SK-N-SH (cell line): ENCODE data around the gene FDPS.

Source experiments
- ELF1 ChIP-seq: IDR thresholded peaks from 2 replicates; pipeline ENCODE4 v1.4.0; 2012
- EZH2phosphoT487 ChIP-seq: fragments of 200-600 bp; sonication (generic); IDR thresholded peaks from 2 replicates; pipeline ENCODE4 v1.6.1; 2017; ENCODE audit warnings: low read depth, mixed run types, mild to moderate bottlenecking, antibody characterized with exemption, moderate library complexity, borderline replicate concordance
- GABPA ChIP-seq: IDR thresholded peaks from 2 replicates; pipeline ENCODE4 v1.4.0; 2012; ENCODE audit warnings: low read depth, mild to moderate bottlenecking
- JUND ChIP-seq: IDR thresholded peaks from 2 replicates; pipeline ENCODE4 v1.4.0; 2012
- NFIC ChIP-seq: IDR thresholded peaks from 2 replicates; pipeline ENCODE4 v1.4.0; 2012; ENCODE audit warnings: borderline replicate concordance
- TCF12 ChIP-seq: IDR thresholded peaks from 2 replicates; pipeline ENCODE4 v1.4.0; 2012
- TF ChIP-seq, protein P1 (sequence below): fragments of 200-600 bp; sonication (generic); IDR thresholded peaks from 2 replicates; pipeline ENCODE4 v1.6.1; 2017; ENCODE audit warnings: antibody characterized with exemption, mild to moderate bottlenecking, moderate library complexity
- TF ChIP-seq, protein P2 (sequence below): fragments of 150-350 bp; IDR thresholded peaks from 2 replicates; pipeline ENCODE4 v1.6.1; 2017; ENCODE audit warnings: antibody characterized with exemption, low read length, low read depth, borderline replicate concordance
- TF ChIP-seq, protein P3 (sequence below): IDR thresholded peaks from 2 replicates; pipeline ENCODE4 v1.4.0; 2012; ENCODE audit warnings: low read depth
- TF ChIP-seq, protein P4 (sequence below): IDR thresholded peaks from 2 replicates; pipeline ENCODE4 v1.4.0; 2012; ENCODE audit warnings: low read depth, borderline replicate concordance

DNA sequence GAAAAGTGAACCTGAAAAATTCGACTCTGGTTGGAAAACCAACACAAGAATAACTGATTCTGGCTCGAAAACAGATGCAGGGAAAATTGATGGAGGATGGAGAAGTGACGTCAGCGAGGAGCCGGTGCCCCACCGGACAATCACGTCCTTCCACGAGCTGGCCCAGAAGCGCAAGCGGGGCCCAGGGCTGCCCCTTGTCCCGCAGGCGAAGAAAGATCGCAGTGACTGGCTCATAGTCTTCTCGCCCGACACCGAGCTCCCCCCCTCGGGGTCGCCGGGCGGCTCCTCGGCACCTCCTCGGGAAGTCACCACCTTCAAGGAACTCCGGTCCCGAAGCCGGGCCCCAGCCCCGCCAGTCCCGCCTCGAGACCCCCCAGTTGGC, 13.9 kb downstream of the FDPS start:
- TF ChIP-seq, protein P1, sequence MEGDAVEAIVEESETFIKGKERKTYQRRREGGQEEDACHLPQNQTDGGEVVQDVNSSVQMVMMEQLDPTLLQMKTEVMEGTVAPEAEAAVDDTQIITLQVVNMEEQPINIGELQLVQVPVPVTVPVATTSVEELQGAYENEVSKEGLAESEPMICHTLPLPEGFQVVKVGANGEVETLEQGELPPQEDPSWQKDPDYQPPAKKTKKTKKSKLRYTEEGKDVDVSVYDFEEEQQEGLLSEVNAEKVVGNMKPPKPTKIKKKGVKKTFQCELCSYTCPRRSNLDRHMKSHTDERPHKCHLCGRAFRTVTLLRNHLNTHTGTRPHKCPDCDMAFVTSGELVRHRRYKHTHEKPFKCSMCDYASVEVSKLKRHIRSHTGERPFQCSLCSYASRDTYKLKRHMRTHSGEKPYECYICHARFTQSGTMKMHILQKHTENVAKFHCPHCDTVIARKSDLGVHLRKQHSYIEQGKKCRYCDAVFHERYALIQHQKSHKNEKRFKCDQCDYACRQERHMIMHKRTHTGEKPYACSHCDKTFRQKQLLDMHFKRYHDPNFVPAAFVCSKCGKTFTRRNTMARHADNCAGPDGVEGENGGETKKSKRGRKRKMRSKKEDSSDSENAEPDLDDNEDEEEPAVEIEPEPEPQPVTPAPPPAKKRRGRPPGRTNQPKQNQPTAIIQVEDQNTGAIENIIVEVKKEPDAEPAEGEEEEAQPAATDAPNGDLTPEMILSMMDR = no peak
- TF ChIP-seq JUND (no peak), TCF12 (no peak), EZH2phosphoT487 (no peak), ELF1 (no peak), NFIC (no peak), GABPA (no peak)
- TF ChIP-seq, protein P2, sequence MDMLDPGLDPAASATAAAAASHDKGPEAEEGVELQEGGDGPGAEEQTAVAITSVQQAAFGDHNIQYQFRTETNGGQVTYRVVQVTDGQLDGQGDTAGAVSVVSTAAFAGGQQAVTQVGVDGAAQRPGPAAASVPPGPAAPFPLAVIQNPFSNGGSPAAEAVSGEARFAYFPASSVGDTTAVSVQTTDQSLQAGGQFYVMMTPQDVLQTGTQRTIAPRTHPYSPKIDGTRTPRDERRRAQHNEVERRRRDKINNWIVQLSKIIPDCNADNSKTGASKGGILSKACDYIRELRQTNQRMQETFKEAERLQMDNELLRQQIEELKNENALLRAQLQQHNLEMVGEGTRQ = no peak
- TF ChIP-seq, protein P3, sequence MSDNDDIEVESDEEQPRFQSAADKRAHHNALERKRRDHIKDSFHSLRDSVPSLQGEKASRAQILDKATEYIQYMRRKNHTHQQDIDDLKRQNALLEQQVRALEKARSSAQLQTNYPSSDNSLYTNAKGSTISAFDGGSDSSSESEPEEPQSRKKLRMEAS = no peak
- TF ChIP-seq, protein P4, sequence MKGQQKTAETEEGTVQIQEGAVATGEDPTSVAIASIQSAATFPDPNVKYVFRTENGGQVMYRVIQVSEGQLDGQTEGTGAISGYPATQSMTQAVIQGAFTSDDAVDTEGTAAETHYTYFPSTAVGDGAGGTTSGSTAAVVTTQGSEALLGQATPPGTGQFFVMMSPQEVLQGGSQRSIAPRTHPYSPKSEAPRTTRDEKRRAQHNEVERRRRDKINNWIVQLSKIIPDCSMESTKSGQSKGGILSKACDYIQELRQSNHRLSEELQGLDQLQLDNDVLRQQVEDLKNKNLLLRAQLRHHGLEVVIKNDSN = no peak
